GM23338 (cell line): ENCODE data around the gene PARP1. TPM values are rescaled to one million over a fixed set of nuclear protein-coding genes. Genes with fewer than 3 reads are reported as not detected.
A peak's percentile ranks its signal among the peaks of the same experiment; 100 is the strongest.

Experiments used
- ATAC-seq: fragments of 200-7000 bp; cut with Tn5 transposase; 3 replicates; pipeline ENCODE4 v1.9.1; 2020
- DNase-seq: peaks from one replicate; pipeline ENCODE4 v3.0.0-alpha.2; 2015; ENCODE audit warnings: low spot score
- H2AFZ ChIP-seq: fragments of 200-600 bp; sonication (generic); 2 replicates; pipeline ENCODE4 v1.8.0; 2016; ENCODE audit warnings: antibody characterized with exemption, mild to moderate bottlenecking, moderate library complexity
- H3F3A ChIP-seq: fragments of 200-600 bp; sonication (generic); replicated peaks from 2 replicates; pipeline ENCODE4 v1.8.0; 2017; ENCODE audit warnings: antibody characterized with exemption, mixed run types, low read depth
- H3K27ac ChIP-seq: fragments of 200-600 bp; sonication (generic); 2 replicates; pipeline ENCODE4 v1.6.1; 2016; ENCODE audit warnings: low read depth
- H3K27me3 ChIP-seq: fragments of 200-600 bp; sonication (generic); 2 replicates; pipeline ENCODE4 v1.8.0; 2016; ENCODE audit warnings: mild to moderate bottlenecking, mixed run types, moderate library complexity; ENCODE audit not compliant: insufficient read depth
- H3K36me3 ChIP-seq: fragments of 200-600 bp; sonication (generic); 2 replicates; pipeline ENCODE4 v1.8.0; 2016; ENCODE audit warnings: mild to moderate bottlenecking; ENCODE audit not compliant: insufficient read depth
- H3K4me1 ChIP-seq: fragments of 200-600 bp; sonication (generic); 2 replicates; pipeline ENCODE4 v1.8.0; 2016; ENCODE audit warnings: mild to moderate bottlenecking, moderate library complexity; ENCODE audit not compliant: insufficient read depth
- H3K4me2 ChIP-seq: fragments of 200-600 bp; sonication (generic); 2 replicates; pipeline ENCODE4 v1.7.1; 2017; ENCODE audit warnings: mixed run types
- H3K4me3 ChIP-seq: fragments of 200-600 bp; sonication (generic); 2 replicates; pipeline ENCODE4 v1.6.1; 2016; ENCODE audit warnings: mixed run types
- H3K79me2 ChIP-seq: fragments of 200-600 bp; sonication (generic); replicated peaks from 2 replicates; pipeline ENCODE4 v1.8.0; 2017; ENCODE audit warnings: mild to moderate bottlenecking; ENCODE audit not compliant: insufficient read depth
- H3K9me2 ChIP-seq: fragments of 200-600 bp; sonication (generic); 2 replicates; pipeline ENCODE4 v1.8.0; 2017; ENCODE audit not compliant: insufficient read depth
- H4K20me1 ChIP-seq: fragments of 200-600 bp; sonication (generic); replicated peaks from 2 replicates; pipeline ENCODE4 v1.8.0; 2017; ENCODE audit warnings: mild to moderate bottlenecking; ENCODE audit not compliant: insufficient read depth
- H3K27ac Mint-ChIP-seq: 2 replicates; pipeline ENCODE4 v1.8.0; 2020; ENCODE audit warnings: inconsistent platforms, mild to moderate bottlenecking, moderate library complexity, mixed read lengths
- H3K27me3 Mint-ChIP-seq: 3 replicates; pipeline ENCODE4 v1.8.0; 2022; ENCODE audit warnings: low read depth, mild to moderate bottlenecking, moderate library complexity, mixed read lengths, inconsistent platforms; ENCODE audit not compliant: insufficient read depth, poor library complexity
- H3K36me3 Mint-ChIP-seq: 3 replicates; pipeline ENCODE4 v1.8.0; 2021; ENCODE audit warnings: low read depth, mild to moderate bottlenecking, inconsistent platforms, moderate library complexity, mixed read lengths
- H3K4me1 Mint-ChIP-seq: 3 replicates; pipeline ENCODE4 v1.8.0; 2020; ENCODE audit warnings: mild to moderate bottlenecking, inconsistent platforms, mixed read lengths
- H3K4me3 Mint-ChIP-seq: 3 replicates; pipeline ENCODE4 v1.8.0; 2021; ENCODE audit warnings: moderate library complexity, mild to moderate bottlenecking, inconsistent platforms, mixed read lengths
- H3K9me3 Mint-ChIP-seq: 3 replicates; pipeline ENCODE4 v1.8.0; 2020; ENCODE audit warnings: moderate library complexity, mild to moderate bottlenecking, inconsistent platforms, mixed read lengths
- CREB1 ChIP-seq: fragments of 250-450 bp; sonication (Bioruptor Pico); IDR thresholded peaks from 2 replicates; pipeline ENCODE4 v1.5.0; 2020; ENCODE audit warnings: low read depth, mild to moderate bottlenecking, moderate library complexity
- ETS1 ChIP-seq: IDR thresholded peaks from 2 replicates; pipeline ENCODE4 v1.6.1; 2016; ENCODE audit warnings: antibody characterized with exemption
- EZH2 ChIP-seq: fragments of 200-600 bp; sonication (generic); IDR thresholded peaks from one replicate; pipeline ENCODE4 v1.8.0; 2017; ENCODE audit warnings: antibody characterized with exemption, mild to moderate bottlenecking, low read depth; ENCODE audit not compliant: unreplicated experiment
- EZH2phosphoT487 ChIP-seq: fragments of 200-600 bp; sonication (generic); IDR thresholded peaks from one replicate; pipeline ENCODE4 v1.8.1; 2018; ENCODE audit warnings: antibody characterized with exemption; ENCODE audit not compliant: unreplicated experiment
- JUNB ChIP-seq: IDR thresholded peaks from one replicate; pipeline ENCODE4 v1.6.1; 2016; ENCODE audit warnings: antibody characterized with exemption; ENCODE audit not compliant: unreplicated experiment
- NANOG ChIP-seq: IDR thresholded peaks from 2 replicates; pipeline ENCODE4 v1.6.1; 2016; ENCODE audit warnings: antibody characterized with exemption, borderline replicate concordance
- POLR2AphosphoS5 ChIP-seq: IDR thresholded peaks from 2 replicates; pipeline ENCODE4 v1.6.1; 2016; ENCODE audit warnings: antibody characterized with exemption, low read depth
- REST ChIP-seq: IDR thresholded peaks from one replicate; pipeline ENCODE4 v1.6.1; 2018; ENCODE audit warnings: antibody characterized with exemption; ENCODE audit not compliant: unreplicated experiment
- ZNF114 ChIP-seq: fragments of 250-450 bp; sonication (Bioruptor Pico); IDR thresholded peaks from 2 replicates; pipeline ENCODE4 v1.5.0; 2020; ENCODE audit warnings: mild to moderate bottlenecking, moderate library complexity
- ZNF462 ChIP-seq: fragments of 250-450 bp; sonication (Bioruptor Pico); IDR thresholded peaks from 2 replicates; pipeline ENCODE4 v1.5.0; 2020; ENCODE audit warnings: mild to moderate bottlenecking, moderate library complexity
- polyA plus RNA-seq: library from polyadenylated mRNA; unstranded; fragments of >200 nt; fragmentation: Nextera tagmentation; extraction: Ambion mirVana; gene quantifications from 2 replicates; pipeline ENCODE4 v1.2.1, GENCODE V29; 2016
- total RNA-seq: library from RNA; depleted of rRNA; stranded (reverse); fragments of >200 nt; shearing (Covaris generic); gene quantifications from 2 replicates; pipeline ENCODE4 v1.2.3, GENCODE V29; 2014

The PARP1 gene
- total and polyA plus RNA-seq, 2 experiments from 2014 or later: 877 to 1,082 TPM

- no peak for TF ChIP-seq REST
- TF ChIP-seq CREB1 (CRISPR knock-in tag): no peak
- no peak for TF ChIP-seq JUNB
- no peak for TF ChIP-seq NANOG
- no peak for TF ChIP-seq ETS1
Observed at GRCh38 chr1:226405411-226405988, 2.4 kb downstream of the PARP1 start (continued).

GRCh38 chr1:226404904-226405222 lies 3.0 kb downstream of the PARP1 start:
- Histone ChIP-seq H4K20me1 (peaks cover 22% of the 10 kb centered on the region), H3K27me3 (no peaks in the 10 kb centered on the region), H3K27ac (peak overlapping the region; percentile 86; the same call in 1 of the 2 replicates), H3K4me2 (peak overlapping the region; percentile 77), H3K79me2 (peaks cover 73% of the 10 kb centered on the region), H3K36me3 (peaks cover 15% of the 10 kb centered on the region), H2AFZ (no peak overlapping the region), H3K4me3 (peak overlapping the region; percentile 96), H3F3A (peaks cover 8% of the 10 kb centered on the region; the same call in 1 of the 2 replicates), H3K9me2 (no peaks in the 10 kb centered on the region), H3K4me1 (peaks cover 41% of the 10 kb centered on the region)
- Mint-ChIP-seq H3K4me3 (peak overlapping the region; percentile 97), H3K9me3 (peaks cover 2% of the 10 kb centered on the region; the same call in 2 of the 3 replicates), H3K36me3 (peaks cover 38% of the 10 kb centered on the region), H3K27me3 (peaks cover 10% of the 10 kb centered on the region), H3K4me1 (peaks cover 56% of the 10 kb centered on the region), H3K27ac (peak overlapping the region; percentile 97)
- peak; percentile 79 for ATAC-seq
- DNase-seq: peak; percentile 91
- TF ChIP-seq JUNB (no peak), POLR2AphosphoS5 (peak; percentile 67), REST (no peak), EZH2 (no peak), CREB1 (CRISPR knock-in tag) (peak; percentile 40), EZH2phosphoT487 (no peak), NANOG (peak; percentile 74), ZNF114 (CRISPR knock-in tag) (peak; percentile 93), ZNF462 (CRISPR knock-in tag) (peak; percentile 82; the same call in 1 of the 2 replicates)
